SK-N-SH (cell line): Measurements from ENCODE around the gene KLF7. TPM values are rescaled to one million over a fixed set of nuclear protein-coding genes. Genes with fewer than 3 reads are reported as not detected.

Experiments used
- CTCF ChIA-PET: fragments of 300-600, 350-600 bp; formaldehyde crosslinking; extraction: SDS; loops from one replicate; lab custom pipeline; 2021; lab: Yijun Ruan, JAX
- POLR2A ChIA-PET: fragments of 350-600 bp; sonication (Branson Sonifier 250); formaldehyde crosslinking; extraction: SDS; loops from one replicate; lab custom pipeline; 2020; ENCODE audit warnings: antibody characterized with exemption, inconsistent platforms; lab: Yijun Ruan, JAX
- DNase-seq: peaks from one replicate; pipeline ENCODE4 v3.0.0; 2012
- H2AFZ ChIP-seq: fragments of 200-600 bp; sonication (generic); 2 replicates; pipeline ENCODE4 v1.8.1; 2016; ENCODE audit warnings: antibody characterized with exemption, mild to moderate bottlenecking, low read depth
- H3F3A ChIP-seq: fragments of 200-600 bp; sonication (generic); replicated peaks from 2 replicates; pipeline ENCODE3; 2016; ENCODE audit warnings: antibody characterized with exemption, mild to moderate bottlenecking; ENCODE audit not compliant: insufficient read depth
- H3K27ac ChIP-seq, 2 experiments: fragments of 200-500 bp in 1 of 2; fragments of 200-600 bp in 1 of 2; sonication (Bioruptor generic) in 1 of 2; sonication (generic), shearing (Covaris generic) in 1 of 2; 2 replicates each; pipeline versions ENCODE4 v1.5.1 to v1.6.1; 2014 to 2016; ENCODE audit warnings: low read depth in 2 of 2, inconsistent platforms in 1 of 2, low read length in 1 of 2, mild to moderate bottlenecking in 1 of 2, mixed read lengths in 1 of 2
- H3K27me3 ChIP-seq: fragments of 200-600 bp; sonication (generic), shearing (Covaris generic); 2 replicates; pipeline ENCODE4 v1.6.1; 2016; ENCODE audit warnings: mixed run types; ENCODE audit not compliant: insufficient read depth
- H3K36me3 ChIP-seq, 2 experiments: fragments of 200-500 bp in 1 of 2; fragments of 200-600 bp in 1 of 2; sonication (Bioruptor generic) in 1 of 2; sonication (generic) in 1 of 2; replicated peaks in 1 of 2; 2 replicates each; pipeline versions ENCODE3 to v1.5.1; 2014 to 2016; ENCODE audit warnings: low read length in 1 of 2, mild to moderate bottlenecking in 1 of 2; ENCODE audit not compliant: insufficient read depth in 2 of 2, control insufficient read depth in 1 of 2
- H3K4me1 ChIP-seq, 2 experiments: fragments of 200-500 bp in 1 of 2; fragments of 200-600 bp in 1 of 2; sonication (Bioruptor generic) in 1 of 2; sonication (generic), shearing (Covaris generic) in 1 of 2; 2 replicates each; pipeline versions ENCODE4 v1.5.1 to v1.6.1; 2014 to 2016; ENCODE audit warnings: low read depth in 1 of 2, low read length in 1 of 2, mixed run types in 1 of 2; ENCODE audit not compliant: insufficient read depth in 2 of 2, control insufficient read depth in 1 of 2
- H3K4me2 ChIP-seq: fragments of 200-600 bp; sonication (generic), shearing (Covaris generic); 2 replicates; pipeline ENCODE4 v1.6.1; 2017; ENCODE audit warnings: mixed run types
- H3K4me3 ChIP-seq, 2 experiments: fragments of 200-500 bp in 1 of 2; fragments of 200-600 bp in 1 of 2; sonication (Bioruptor generic) in 1 of 2; sonication (generic), shearing (Covaris generic) in 1 of 2; 2 replicates each; pipeline versions ENCODE4 v1.5.1 to v1.8.1; 2014 to 2016; ENCODE audit warnings: low read depth in 2 of 2, inconsistent platforms in 1 of 2, low read length in 1 of 2, mild to moderate bottlenecking in 1 of 2, mixed read lengths in 1 of 2, moderate library complexity in 1 of 2
- H3K79me2 ChIP-seq: fragments of 200-600 bp; sonication (generic); 2 replicates; pipeline ENCODE4 v1.8.1; 2017; ENCODE audit warnings: mild to moderate bottlenecking; ENCODE audit not compliant: insufficient read depth
- H3K9ac ChIP-seq: fragments of 200-600 bp; sonication (generic); 2 replicates; pipeline ENCODE4 v1.6.1; 2017; ENCODE audit warnings: mixed run types
- H3K9me2 ChIP-seq: fragments of 200-600 bp; sonication (generic); 2 replicates; pipeline ENCODE4 v1.6.1; 2017; ENCODE audit warnings: mixed run types
- H3K9me3 ChIP-seq: fragments of 200-600 bp; sonication (generic); 2 replicates; pipeline ENCODE4 v1.6.1; 2017; ENCODE audit warnings: mixed run types, mild to moderate bottlenecking, moderate library complexity
- H4K20me1 ChIP-seq: fragments of 200-600 bp; sonication (generic); 2 replicates; pipeline ENCODE4 v1.6.1; 2017; ENCODE audit warnings: mild to moderate bottlenecking, mixed run types; ENCODE audit not compliant: insufficient read depth
- ELF1 ChIP-seq: IDR thresholded peaks from 2 replicates; pipeline ENCODE4 v1.4.0; 2012
- EP300 ChIP-seq, 2 experiments: IDR thresholded peaks; 2 replicates each; pipeline versions ENCODE4 v1.4.0 to v1.6.1; 2012; ENCODE audit warnings: borderline replicate concordance in 1 of 2, low read depth in 1 of 2, low read length in 1 of 2
- FOXJ3 ChIP-seq: sonication (generic); formaldehyde crosslinking; IDR thresholded peaks from 2 replicates; pipeline ENCODE4 v1.5.1; 2020; ENCODE audit warnings: mild to moderate bottlenecking, missing genetic modification reagents
- FOXM1 ChIP-seq: IDR thresholded peaks from 2 replicates; pipeline ENCODE4 v1.4.0; 2012; ENCODE audit warnings: low read depth, mild to moderate bottlenecking
- MAX ChIP-seq: IDR thresholded peaks from 2 replicates; pipeline ENCODE4 v1.4.0; 2012; ENCODE audit warnings: low read depth
- MEF2A ChIP-seq: IDR thresholded peaks from 2 replicates; pipeline ENCODE4 v1.4.0; 2012; ENCODE audit warnings: low read depth, borderline replicate concordance
- NFIC ChIP-seq: IDR thresholded peaks from 2 replicates; pipeline ENCODE4 v1.4.0; 2012; ENCODE audit warnings: borderline replicate concordance
- NRF1 ChIP-seq: IDR thresholded peaks from 2 replicates; pipeline ENCODE4 v1.6.1; 2012; ENCODE audit warnings: low read depth, mild to moderate bottlenecking, low read length
- PBX3 ChIP-seq: IDR thresholded peaks from 2 replicates; pipeline ENCODE4; 2012
- POLR2AphosphoS5 ChIP-seq: IDR thresholded peaks from 2 replicates; pipeline ENCODE4 v1.6.1; 2012; ENCODE audit warnings: low read depth, low read length
- REST ChIP-seq: IDR thresholded peaks from 2 replicates; pipeline ENCODE4 v1.6.1; 2012; ENCODE audit warnings: mild to moderate bottlenecking, low read depth, low read length, moderate library complexity
- SIN3A ChIP-seq: IDR thresholded peaks from 2 replicates; pipeline ENCODE4 v1.6.1; 2012; ENCODE audit warnings: low read depth, mild to moderate bottlenecking, low read length, moderate library complexity, borderline replicate concordance
- SMC3 ChIP-seq: IDR thresholded peaks from 2 replicates; pipeline ENCODE4 v1.6.1; 2012; ENCODE audit warnings: low read depth, low read length, improper control_type of control experiment
- TEAD4 ChIP-seq: IDR thresholded peaks from 2 replicates; pipeline ENCODE4 v1.4.0; 2012; ENCODE audit warnings: mild to moderate bottlenecking, borderline replicate concordance; ENCODE audit not compliant: insufficient read depth
- USF2 ChIP-seq: fragments of 150-350 bp; IDR thresholded peaks from 2 replicates; pipeline ENCODE4 v1.6.1; 2017; ENCODE audit warnings: antibody characterized with exemption, low read length, low read depth, borderline replicate concordance
- YY1 ChIP-seq: IDR thresholded peaks from 2 replicates; pipeline ENCODE4 v1.4.0; 2012; ENCODE audit warnings: low read depth, mild to moderate bottlenecking
- ZBTB33 ChIP-seq: IDR thresholded peaks from 2 replicates; pipeline ENCODE4 v1.4.0; 2012; ENCODE audit warnings: low read depth, borderline replicate concordance
- WGBS: methylation state at CpG from one replicate; pipeline ENCODE4 v1.1.6; 2017; ENCODE audit warnings: low lambda C conversion rate; 5-methylcytosine and 5-hydroxymethylcytosine counted together
- polyA plus RNA-seq, 3 experiments: library from polyadenylated mRNA; depleted of rRNA; stranded (reverse); fragments of >200 nt; gene quantifications; 2 replicates each; pipeline ENCODE4 v1.2.3, GENCODE V29; 2012
- TF ChIP-seq, protein P1 (sequence below): IDR thresholded peaks from 2 replicates; pipeline ENCODE4 v1.4.0; 2012; ENCODE audit warnings: low read depth, borderline replicate concordance
- TF ChIP-seq, protein P2 (sequence below): fragments of 150-350 bp; IDR thresholded peaks from 2 replicates; pipeline ENCODE4 v1.6.1; 2016; ENCODE audit warnings: mild to moderate bottlenecking, low read depth, low read length

KLF7 gene
- polyA plus RNA-seq, 1 of the 3 experiments (the other 2 are of a cell fraction) = 7.5 TPM

DNA sequence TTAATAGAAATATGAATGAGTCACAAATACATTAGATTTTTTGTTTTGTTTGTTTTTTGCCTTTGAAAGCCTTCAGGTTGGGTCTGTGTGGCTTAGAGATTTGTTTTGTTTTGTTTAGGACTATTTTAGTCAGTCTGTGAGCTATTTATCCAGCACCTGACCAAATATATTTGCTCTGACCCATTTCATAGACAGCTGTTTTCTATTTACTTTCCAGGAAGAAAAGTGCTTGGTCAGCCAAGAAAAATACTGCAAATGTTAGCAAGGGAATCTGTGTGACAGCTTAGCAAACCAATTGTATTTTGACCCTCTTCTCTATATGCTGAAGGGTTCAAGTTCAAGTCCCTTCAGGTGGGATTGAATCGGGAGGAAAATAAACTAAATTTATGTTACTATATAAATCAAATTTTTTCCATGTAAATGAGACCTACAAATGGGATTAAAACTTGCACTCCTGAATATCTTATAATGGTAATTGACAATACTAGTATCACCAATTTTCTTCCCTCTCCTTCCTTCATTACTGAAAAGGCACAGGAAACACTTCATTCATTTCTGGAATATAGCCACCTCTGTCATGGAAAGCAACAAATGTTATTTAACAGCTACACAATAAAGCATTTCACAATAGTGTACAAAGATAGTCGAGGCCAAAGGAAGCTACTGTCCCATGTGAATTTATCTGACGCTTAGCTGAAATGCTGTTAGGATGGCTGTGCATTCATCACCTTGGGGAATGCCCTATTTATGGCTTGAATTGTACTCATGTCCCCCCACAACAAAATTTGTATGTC lies 23.1 kb upstream of the KLF7 start (continued):
- TF ChIP-seq, protein P1, sequence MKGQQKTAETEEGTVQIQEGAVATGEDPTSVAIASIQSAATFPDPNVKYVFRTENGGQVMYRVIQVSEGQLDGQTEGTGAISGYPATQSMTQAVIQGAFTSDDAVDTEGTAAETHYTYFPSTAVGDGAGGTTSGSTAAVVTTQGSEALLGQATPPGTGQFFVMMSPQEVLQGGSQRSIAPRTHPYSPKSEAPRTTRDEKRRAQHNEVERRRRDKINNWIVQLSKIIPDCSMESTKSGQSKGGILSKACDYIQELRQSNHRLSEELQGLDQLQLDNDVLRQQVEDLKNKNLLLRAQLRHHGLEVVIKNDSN = no peak
- peak; percentile 62; the same call in 1 of the 2 replicates for TF ChIP-seq NFIC
- TF ChIP-seq ZBTB33 = no peak
- TF ChIP-seq MAX = no peak
- TF ChIP-seq FOXM1 = no peak
- TF ChIP-seq SMC3 = no peak
- no peak for TF ChIP-seq POLR2AphosphoS5
- TF ChIP-seq USF2 = no peak
- TF ChIP-seq EP300 (IDR thresholded peaks at IDR 0.05; ENCODE audit: borderline replicate concordance in 1 of 2, low read depth in 1 of 2, low read length in 1 of 2) = peak in 1 of 2 experiments; percentile 38; a peak in 1 of 4 replicates
- TF ChIP-seq YY1 = no peak
- no peak for TF ChIP-seq ELF1
- no peak for TF ChIP-seq FOXJ3
- TF ChIP-seq, all 33 proteins: peak for 5

- WGBS = 80% methylated on average over 6 of the region's 6 CpGs
- Histone ChIP-seq H3K36me3 (no peaks in the 10 kb centered on the region), H3K79me2 (no peaks in the 10 kb centered on the region), H2AFZ (no peak overlapping the region), H3K27me3 (no peaks in the 10 kb centered on the region), H3F3A (peaks cover 12% of the 10 kb centered on the region), H3K4me2 (no peak overlapping the region), H3K27ac (no peak overlapping the region), H3K9me3 (no peaks in the 10 kb centered on the region), H4K20me1 (no peaks in the 10 kb centered on the region), H3K4me3 (no peak overlapping the region), H3K9ac (no peak overlapping the region), H3K4me1 (peaks cover 11 to 36% of the 10 kb centered on the region in 2 experiments; a peak in 3 of 4 replicates), H3K9me2 (no peaks in the 10 kb centered on the region)
- DNase-seq = no peak
- POLR2A ChIA-PET = no interaction called here
- CTCF ChIA-PET = interaction anchor here (1.0 to 1.6 kb wide), 2 partner anchors 8 to 10 kb away, joined by 3 to 5 read pairs; no protein-coding TSS in a partner anchor
- no peak for TF ChIP-seq SIN3A
- TF ChIP-seq ELF1 = no peak
- no peak for TF ChIP-seq FOXM1
- no peak for TF ChIP-seq PBX3
- no peak for TF ChIP-seq REST
- TF ChIP-seq, protein P2, sequence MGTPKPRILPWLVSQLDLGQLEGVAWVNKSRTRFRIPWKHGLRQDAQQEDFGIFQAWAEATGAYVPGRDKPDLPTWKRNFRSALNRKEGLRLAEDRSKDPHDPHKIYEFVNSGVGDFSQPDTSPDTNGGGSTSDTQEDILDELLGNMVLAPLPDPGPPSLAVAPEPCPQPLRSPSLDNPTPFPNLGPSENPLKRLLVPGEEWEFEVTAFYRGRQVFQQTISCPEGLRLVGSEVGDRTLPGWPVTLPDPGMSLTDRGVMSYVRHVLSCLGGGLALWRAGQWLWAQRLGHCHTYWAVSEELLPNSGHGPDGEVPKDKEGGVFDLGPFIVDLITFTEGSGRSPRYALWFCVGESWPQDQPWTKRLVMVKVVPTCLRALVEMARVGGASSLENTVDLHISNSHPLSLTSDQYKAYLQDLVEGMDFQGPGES = no peak
- TF ChIP-seq TEAD4 = no peak
- TF ChIP-seq MEF2A = no peak
- TF ChIP-seq NRF1 = no peak
These were observed 19.6 kb upstream of the KLF7 start for GRCh38 chr2:207185372-207185771.
